ENCODE data around the gene PRAMEF2. TPM values are rescaled to one million over a fixed set of nuclear protein-coding genes. Genes with fewer than 3 reads are reported as not detected.
"Not testable (repeated sequence)": the region's sequence is repeated elsewhere in the genome, so short reads cannot be mapped to it uniquely, and the experiment has no call there.

PRAMEF2 gene, protein sequence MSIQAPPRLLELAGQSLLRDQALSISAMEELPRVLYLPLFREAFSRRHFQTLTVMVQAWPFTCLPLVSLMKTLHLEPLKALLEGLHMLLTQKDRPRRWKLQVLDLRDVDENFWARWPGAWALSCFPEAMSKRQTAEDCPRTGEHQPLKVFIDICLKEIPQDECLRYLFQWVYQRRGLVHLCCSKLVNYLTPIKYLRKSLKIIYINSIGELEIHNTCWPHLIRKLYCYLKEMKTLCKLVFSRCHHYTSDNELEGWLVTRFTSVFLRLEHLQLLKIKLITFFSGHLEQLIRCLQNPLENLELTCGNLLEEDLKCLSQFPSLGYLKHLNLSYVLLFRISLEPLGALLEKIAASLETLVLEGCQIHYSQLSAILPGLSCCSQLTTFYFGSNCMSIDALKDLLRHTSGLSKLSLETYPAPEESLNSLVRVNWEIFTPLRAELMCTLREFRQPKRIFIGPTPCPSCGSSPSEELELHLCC
- polyA plus RNA-seq (2013, experiment 1 of 2) = not detected
- not detected for polyA plus RNA-seq (2013, experiment 2 of 2)

DNA sequence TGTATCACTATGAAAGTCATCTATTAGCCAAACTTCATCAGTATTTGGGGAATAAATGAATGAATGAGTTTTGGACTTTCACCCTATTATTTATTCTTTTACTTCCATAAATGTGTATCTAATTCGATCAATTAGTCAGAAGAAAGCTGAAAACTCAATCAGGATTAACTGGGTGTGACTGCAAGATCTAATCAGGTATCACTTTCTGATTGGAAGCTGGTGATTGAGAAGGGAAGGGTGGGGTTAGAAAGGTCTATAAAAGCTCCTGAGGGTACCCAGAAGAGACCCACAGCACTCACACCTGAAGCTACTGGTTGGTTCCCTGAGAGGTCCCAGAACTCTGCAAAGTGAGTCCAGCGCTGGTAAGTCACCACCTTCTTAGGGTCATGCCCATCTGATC lies at the start of gene PRAMEF2:
Gene PRAMEF2, plus strand, starts transcription at position 301 of the 400 bp plus-strand sequence. CDS start 1,924 bp downstream, outside the sequence.
- not testable (repeated sequence) for H2AK5ac ChIP-seq (ENCODE audit: low read length); H4K8ac ChIP-seq (ENCODE audit: low read depth, low read length); H3K27me3 ChIP-seq (ENCODE audit: insufficient read depth, low read length, poor library complexity); DNase-seq; H3K9ac ChIP-seq (ENCODE audit: low read length); H2BK5ac ChIP-seq (ENCODE audit: low read length); H3K36me3 ChIP-seq (ENCODE audit: control insufficient read depth, insufficient read depth, low read length); H3K79me1 ChIP-seq (ENCODE audit: low read length); H3K4me2 ChIP-seq (ENCODE audit: low read length); H3K27ac ChIP-seq (ENCODE audit: low read depth, low read length); H3K56ac ChIP-seq (ENCODE audit: low read length); H3K4me3 ChIP-seq (ENCODE audit: low read length); H3K4me1 ChIP-seq (ENCODE audit: control insufficient read depth, low read depth, low read length); H3K4ac ChIP-seq (ENCODE audit: low read depth, low read length); H2BK15ac ChIP-seq (replicated peaks; ENCODE audit: low read depth); H4K5ac ChIP-seq (ENCODE audit: low read length); H2BK120ac ChIP-seq (ENCODE audit: low read depth, low read length); H3K79me2 ChIP-seq (ENCODE audit: control insufficient read depth, insufficient read depth, low read length); H3K18ac ChIP-seq (ENCODE audit: low read length); H3K23ac ChIP-seq (ENCODE audit: low read length)
- WGBS (ENCODE audit: extremely low coverage, insufficient coverage, low lambda C conversion rate) = no CpG with 5 or more reads among the region's 2 CpGs

DNA sequence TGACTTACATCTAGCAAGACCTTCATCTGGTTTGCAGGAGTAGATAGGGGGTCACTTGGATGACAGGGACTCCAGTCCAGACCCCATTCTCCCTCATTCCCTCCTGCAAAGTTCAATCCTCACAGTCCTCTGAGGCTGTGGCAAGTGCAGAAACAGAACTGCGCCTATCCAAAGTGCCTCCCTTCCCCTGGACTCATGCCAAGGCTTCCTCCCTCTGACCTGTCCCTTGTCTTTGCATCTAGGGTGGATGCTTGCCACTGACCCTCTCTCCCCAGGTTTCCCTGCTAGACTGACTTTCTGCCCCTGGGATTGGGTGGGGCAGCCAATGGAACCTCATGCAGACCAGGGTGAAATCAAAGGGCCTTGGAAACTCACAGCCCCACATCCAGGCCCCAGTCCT lies 47.0 kb upstream of the PRAMEF2 start:
- no peak for DNase-seq
- Histone ChIP-seq H2BK5ac (ENCODE audit: low read length) (no peak overlapping the region), H2AK5ac (ENCODE audit: low read length) (no peak overlapping the region), H3K4me2 (ENCODE audit: low read length) (no peak overlapping the region), H4K5ac (ENCODE audit: low read length) (no peak overlapping the region), H3K18ac (ENCODE audit: low read length) (no peak overlapping the region), H3K79me2 (ENCODE audit: control insufficient read depth, insufficient read depth, low read length) (no peaks in the 10 kb centered on the region), H3K9ac (ENCODE audit: low read length) (no peak overlapping the region), H3K4me3 (ENCODE audit: low read length) (no peak overlapping the region), H3K23ac (ENCODE audit: low read length) (no peak overlapping the region), H4K8ac (ENCODE audit: low read depth, low read length) (no peak overlapping the region), H3K79me1 (ENCODE audit: low read length) (no peaks in the 10 kb centered on the region), H3K27me3 (ENCODE audit: insufficient read depth, low read length, poor library complexity) (no peaks in the 10 kb centered on the region), H3K27ac (ENCODE audit: low read depth, low read length) (no peak overlapping the region), H3K4me1 (ENCODE audit: control insufficient read depth, low read depth, low read length) (no peaks in the 10 kb centered on the region), H2BK15ac (replicated peaks; ENCODE audit: low read depth) (no peak overlapping the region), H2BK120ac (ENCODE audit: low read depth, low read length) (no peak overlapping the region), H3K36me3 (ENCODE audit: control insufficient read depth, insufficient read depth, low read length) (no peaks in the 10 kb centered on the region), H3K4ac (ENCODE audit: low read depth, low read length) (no peak overlapping the region), H3K56ac (ENCODE audit: low read length) (no peak overlapping the region)
- no CpG with 5 or more reads among the region's 1 CpG for WGBS (ENCODE audit: extremely low coverage, insufficient coverage, low lambda C conversion rate)

DNA sequence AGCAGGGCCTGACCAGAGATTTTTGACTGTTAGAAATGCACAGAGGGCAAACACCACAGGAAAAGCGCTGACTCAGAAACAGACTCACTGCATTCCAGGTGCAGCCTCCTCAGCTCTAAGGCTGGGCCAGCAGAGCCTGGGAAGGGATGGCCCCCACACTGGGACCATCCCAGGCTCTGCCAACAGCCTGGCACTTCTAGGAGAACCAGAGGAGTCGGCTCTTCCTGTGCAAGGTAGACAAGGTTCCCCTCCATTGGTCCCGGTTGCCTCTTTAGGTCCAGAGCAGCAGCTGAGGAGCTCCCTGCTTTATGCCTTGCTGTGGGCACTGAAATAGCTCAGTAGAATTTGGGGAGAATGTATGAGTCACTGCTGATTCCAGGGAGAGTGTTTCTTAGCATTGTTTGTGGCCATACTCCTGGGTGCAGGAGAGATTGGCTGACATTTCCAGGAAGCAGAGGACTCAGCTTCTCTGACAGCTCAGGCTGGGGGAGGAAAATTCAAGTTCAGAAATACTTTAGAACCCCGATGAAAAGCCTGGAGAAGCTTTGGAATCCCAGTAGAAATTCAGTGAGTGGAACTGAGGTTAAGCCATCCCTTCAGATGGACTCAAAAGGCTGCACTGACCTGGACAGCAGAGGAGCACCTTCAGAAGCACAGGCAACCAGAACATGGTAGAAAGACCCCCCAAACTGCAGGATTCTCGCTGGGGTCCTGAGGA lies 46.0 kb upstream of the PRAMEF2 start:
- Histone ChIP-seq H3K27me3 (ENCODE audit: insufficient read depth, low read length, poor library complexity) (no peaks in the 10 kb centered on the region), H3K9ac (ENCODE audit: low read length) (no peak overlapping the region), H3K4me1 (ENCODE audit: control insufficient read depth, low read depth, low read length) (no peaks in the 10 kb centered on the region), H4K8ac (ENCODE audit: low read depth, low read length) (no peak overlapping the region), H3K56ac (ENCODE audit: low read length) (no peak overlapping the region), H3K4me2 (ENCODE audit: low read length) (no peak overlapping the region), H4K5ac (ENCODE audit: low read length) (no peak overlapping the region), H2BK5ac (ENCODE audit: low read length) (no peak overlapping the region), H3K4ac (ENCODE audit: low read depth, low read length) (no peak overlapping the region), H3K36me3 (ENCODE audit: control insufficient read depth, insufficient read depth, low read length) (no peaks in the 10 kb centered on the region), H3K79me1 (ENCODE audit: low read length) (no peaks in the 10 kb centered on the region), H2AK5ac (ENCODE audit: low read length) (no peak overlapping the region), H3K18ac (ENCODE audit: low read length) (no peak overlapping the region), H3K23ac (ENCODE audit: low read length) (no peak overlapping the region), H3K27ac (ENCODE audit: low read depth, low read length) (no peak overlapping the region), H2BK120ac (ENCODE audit: low read depth, low read length) (no peak overlapping the region), H3K79me2 (ENCODE audit: control insufficient read depth, insufficient read depth, low read length) (no peaks in the 10 kb centered on the region), H2BK15ac (replicated peaks; ENCODE audit: low read depth) (no peak overlapping the region), H3K4me3 (ENCODE audit: low read length) (no peak overlapping the region)
- no CpG with 5 or more reads among the region's 5 CpGs for WGBS (ENCODE audit: extremely low coverage, insufficient coverage, low lambda C conversion rate)
- no peak for DNase-seq

DNA sequence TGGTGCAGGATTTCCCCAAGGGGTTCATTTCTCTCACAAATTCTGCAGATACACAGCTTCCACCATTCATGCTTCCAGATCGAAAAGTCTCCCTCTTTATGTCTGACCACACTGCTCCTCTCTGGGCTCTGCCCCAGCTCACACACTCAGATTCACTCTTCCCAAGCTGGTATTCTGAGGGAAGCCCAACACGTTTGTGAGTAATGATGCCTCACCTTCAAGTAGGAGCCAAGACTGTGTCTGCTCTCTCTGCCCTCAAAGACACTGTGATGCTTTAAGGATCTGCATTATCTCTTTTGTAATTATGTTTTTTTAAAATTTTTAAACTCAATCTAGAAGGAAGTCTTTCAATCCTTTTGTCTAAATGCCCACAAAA lies 45.5 kb upstream of the PRAMEF2 start:
- Histone ChIP-seq H2BK120ac (ENCODE audit: low read depth, low read length) (no peak overlapping the region), H3K4ac (ENCODE audit: low read depth, low read length) (no peak overlapping the region), H4K8ac (ENCODE audit: low read depth, low read length) (no peak overlapping the region), H2BK15ac (replicated peaks; ENCODE audit: low read depth) (no peak overlapping the region), H2AK5ac (ENCODE audit: low read length) (no peak overlapping the region), H2BK5ac (ENCODE audit: low read length) (no peak overlapping the region), H3K4me2 (ENCODE audit: low read length) (no peak overlapping the region), H3K4me1 (ENCODE audit: control insufficient read depth, low read depth, low read length) (no peaks in the 10 kb centered on the region), H3K56ac (ENCODE audit: low read length) (no peak overlapping the region), H3K18ac (ENCODE audit: low read length) (no peak overlapping the region), H4K5ac (ENCODE audit: low read length) (no peak overlapping the region), H3K27ac (ENCODE audit: low read depth, low read length) (no peak overlapping the region), H3K79me2 (ENCODE audit: control insufficient read depth, insufficient read depth, low read length) (no peaks in the 10 kb centered on the region), H3K4me3 (ENCODE audit: low read length) (no peak overlapping the region), H3K79me1 (ENCODE audit: low read length) (no peaks in the 10 kb centered on the region), H3K9ac (ENCODE audit: low read length) (no peak overlapping the region), H3K27me3 (ENCODE audit: insufficient read depth, low read length, poor library complexity) (no peaks in the 10 kb centered on the region), H3K36me3 (ENCODE audit: control insufficient read depth, insufficient read depth, low read length) (no peaks in the 10 kb centered on the region), H3K23ac (ENCODE audit: low read length) (no peak overlapping the region)
- no CpG with 5 or more reads among the region's 2 CpGs for WGBS (ENCODE audit: extremely low coverage, insufficient coverage, low lambda C conversion rate)
- no peak for DNase-seq

DNA sequence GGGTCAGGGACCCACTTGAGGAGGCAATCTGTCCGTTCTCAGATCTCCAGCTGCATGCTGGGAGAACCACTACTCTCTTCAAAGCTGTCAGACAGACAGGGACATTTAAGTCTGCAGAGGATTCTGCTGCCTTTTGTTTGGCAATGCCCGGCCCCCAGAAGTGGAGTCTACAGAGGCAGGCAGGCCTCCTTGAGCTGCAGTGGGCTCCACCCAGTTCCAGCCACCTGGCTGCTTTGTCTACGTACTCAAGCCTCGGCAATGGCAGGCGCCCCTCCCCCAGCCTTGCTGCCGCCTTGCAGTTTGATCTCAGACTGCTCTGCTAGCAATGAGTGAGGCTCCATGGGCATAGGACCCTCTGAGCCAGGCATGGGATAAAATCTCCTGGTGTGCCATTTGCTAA lies 37.8 kb upstream of the PRAMEF2 start:
- not testable (repeated sequence) for H3K27me3 ChIP-seq (ENCODE audit: insufficient read depth, low read length, poor library complexity); H2AK5ac ChIP-seq (ENCODE audit: low read length); H3K36me3 ChIP-seq (ENCODE audit: control insufficient read depth, insufficient read depth, low read length); H3K9ac ChIP-seq (ENCODE audit: low read length); H3K18ac ChIP-seq (ENCODE audit: low read length); H3K4me2 ChIP-seq (ENCODE audit: low read length); H2BK15ac ChIP-seq (replicated peaks; ENCODE audit: low read depth); H3K4ac ChIP-seq (ENCODE audit: low read depth, low read length); H4K5ac ChIP-seq (ENCODE audit: low read length); H3K56ac ChIP-seq (ENCODE audit: low read length); H3K4me3 ChIP-seq (ENCODE audit: low read length); H3K4me1 ChIP-seq (ENCODE audit: control insufficient read depth, low read depth, low read length); H2BK5ac ChIP-seq (ENCODE audit: low read length); H3K23ac ChIP-seq (ENCODE audit: low read length); H2BK120ac ChIP-seq (ENCODE audit: low read depth, low read length); H3K79me1 ChIP-seq (ENCODE audit: low read length); H4K8ac ChIP-seq (ENCODE audit: low read depth, low read length); H3K79me2 ChIP-seq (ENCODE audit: control insufficient read depth, insufficient read depth, low read length); DNase-seq; H3K27ac ChIP-seq (ENCODE audit: low read depth, low read length)
- no CpG with 5 or more reads among the region's 6 CpGs for WGBS (ENCODE audit: extremely low coverage, insufficient coverage, low lambda C conversion rate)

Data from mesendoderm (in vitro differentiated cells).